Activated CD4-positive, alpha-beta memory T cell treated with anti-CD3 and anti-CD28 coated beads, Interleukin-2, amount 10 ng/mL, durations not matched to agents 7 days and 5 days (primary cell): Measurements from ENCODE around the gene TOE1. TPM values are rescaled to one million over a fixed set of nuclear protein-coding genes. Genes with fewer than 3 reads are reported as not detected.
"Not testable (repeated sequence)": the region's sequence is repeated elsewhere in the genome, so short reads cannot be mapped to it uniquely, and the experiment has no call there.

ENCODE experiments used
- CTCF ChIA-PET: fragments of 350-600 bp; sonication (Branson Sonifier 250); formaldehyde crosslinking; loops from one replicate; lab custom pipeline; 2021; ENCODE audit warnings: antibody characterized with exemption, inconsistent platforms; lab: Charles Lee
- POLR2A ChIA-PET: fragments of 350-600 bp; sonication (Branson Sonifier 250); formaldehyde crosslinking; loops from one replicate; lab custom pipeline; 2021; ENCODE audit warnings: antibody characterized with exemption; lab: Charles Lee
- DNase-seq: peaks from one replicate; pipeline ENCODE4 v3.0.0-alpha.2; 2020
- H3K27ac Mint-ChIP-seq: one replicate; pipeline ENCODE4 v1.8.0; 2021; ENCODE audit warnings: mild to moderate bottlenecking, mixed read lengths
- H3K27me3 Mint-ChIP-seq: one replicate; pipeline ENCODE4 v1.8.0; 2021; ENCODE audit warnings: mixed read lengths
- H3K36me3 Mint-ChIP-seq: one replicate; pipeline ENCODE4 v1.8.0; 2021; ENCODE audit warnings: low read depth, mixed read lengths
- H3K4me1 Mint-ChIP-seq: one replicate; pipeline ENCODE4 v1.8.0; 2021; ENCODE audit warnings: mixed read lengths
- H3K4me3 Mint-ChIP-seq: one replicate; pipeline ENCODE4 v1.8.0; 2021; ENCODE audit warnings: mild to moderate bottlenecking, mixed read lengths
- H3K9me3 Mint-ChIP-seq: one replicate; pipeline ENCODE4 v1.8.0; 2021; ENCODE audit warnings: mixed read lengths
- total RNA-seq, 2 experiments: library from RNA; stranded (reverse); gene quantifications; one replicate each; pipeline ENCODE4 v1.2.3, GENCODE V29; 2021

The TOE1 gene
- total RNA-seq: 10 to 100 TPM; 16.6 to 18.3 TPM

GRCh38 chr1:45339789-45340558 lies at the start of gene TOE1, which contains the start of gene MUTYH:
Gene TOE1 (plus strand): TSS chr1:45340170. CDS start chr1:45340253, 83 bp downstream.
Gene MUTYH (minus strand): TSS chr1:45340440. CDS start chr1:45334505, 5,935 bp downstream.
- DNase-seq: peak; percentile 96
- H3K27me3 Mint-ChIP-seq: no peaks in the 10 kb centered on the region
- ChIA-PET POLR2A (interaction anchor here (0.6 to 6.2 kb wide), 42 partner anchors 10 to 828 kb away, joined by 3 to 143 read pairs (median 7); partner anchors contain the start of genes AKR1A1, BTBD19, CCDC163 and DYNLT4), CTCF (interaction anchor here (1.0 to 3.5 kb wide), 23 partner anchors 11 to 609 kb away, joined by 3 to 37 read pairs (median 6); partner anchors contain the start of genes CCDC163, HECTD3, HPDL and MMACHC)
- no peaks in the 10 kb centered on the region for H3K9me3 Mint-ChIP-seq
- peaks cover 58% of the 10 kb centered on the region for H3K4me1 Mint-ChIP-seq
- peak within 1 kb of the TSS; percentile 100 for H3K27ac Mint-ChIP-seq
- H3K4me3 Mint-ChIP-seq: peak within 1 kb of the TSS; percentile 96
- H3K36me3 Mint-ChIP-seq: peaks cover 54% of the 10 kb centered on the region

- H3K36me3 Mint-ChIP-seq, H3K4me3 Mint-ChIP-seq, H3K27ac Mint-ChIP-seq, H3K9me3 Mint-ChIP-seq, H3K27me3 Mint-ChIP-seq, H3K4me1 Mint-ChIP-seq, DNase-seq, POLR2A ChIA-PET: not testable (repeated sequence)
- CTCF ChIA-PET: interaction anchor here (2.3 kb wide), 1 partner anchor 277 kb away, joined by 7 read pairs; no protein-coding TSS in a partner anchor
Observed at GRCh38 chr1:45291002-45291401, 49.0 kb upstream of the TOE1 start.

GRCh38 chr1:45291716-45292115 lies 48.3 kb upstream of the TOE1 start:
- no peaks in the 10 kb centered on the region for H3K9me3 Mint-ChIP-seq
- H3K4me1 Mint-ChIP-seq: no peaks in the 10 kb centered on the region
- H3K27me3 Mint-ChIP-seq: no peaks in the 10 kb centered on the region
- ChIA-PET POLR2A (interaction anchor here (1.7 kb wide), 1 partner anchor 561 kb away, joined by 4 read pairs; the partner anchor contains the start of gene RNU5D-1), CTCF (interaction anchor here (0.7 to 2.3 kb wide), 3 partner anchors 9 to 277 kb away, joined by 3 to 7 read pairs (median 5); no protein-coding TSS in a partner anchor)
- H3K4me3 Mint-ChIP-seq: no peak overlapping the region
- no peaks in the 10 kb centered on the region for H3K36me3 Mint-ChIP-seq
- no peak for DNase-seq
- H3K27ac Mint-ChIP-seq: no peak overlapping the region

GRCh38 chr1:45297666-45298356 lies 42.2 kb upstream of the TOE1 start:
- ChIA-PET CTCF (interaction anchor here (0.9 to 11.5 kb wide), 2 partner anchors 90 to 282 kb away, joined by 3 to 331 read pairs; partner anchors contain the start of genes HECTD3 and UROD), POLR2A (no interaction called here)
- no peak overlapping the region for H3K27ac Mint-ChIP-seq
- no peaks in the 10 kb centered on the region for H3K27me3 Mint-ChIP-seq
- DNase-seq: no peak
- no peaks in the 10 kb centered on the region for H3K9me3 Mint-ChIP-seq
- H3K4me1 Mint-ChIP-seq: peaks cover 13% of the 10 kb centered on the region
- H3K4me3 Mint-ChIP-seq: no peak overlapping the region
- no peaks in the 10 kb centered on the region for H3K36me3 Mint-ChIP-seq

- Mint-ChIP-seq H3K4me3 (no peak overlapping the region), H3K36me3 (no peaks in the 10 kb centered on the region), H3K4me1 (peaks cover 16% of the 10 kb centered on the region), H3K9me3 (no peaks in the 10 kb centered on the region), H3K27ac (no peak overlapping the region), H3K27me3 (no peaks in the 10 kb centered on the region)
- ChIA-PET POLR2A (interaction anchor here (1.0 to 2.4 kb wide), 2 partner anchors 287 to 577 kb away, joined by 4 to 17 read pairs; partner anchors contain the start of genes HECTD3 and UROD), CTCF (interaction anchor here (0.6 to 11.5 kb wide), 5 partner anchors 40 to 995 kb away, joined by 3 to 331 read pairs (median 3); partner anchors contain the start of genes HECTD3 and UROD)
- DNase-seq: no peak
Observed at GRCh38 chr1:45299296-45299695, 40.7 kb upstream of the TOE1 start.

- no peaks in the 10 kb centered on the region for H3K27me3 Mint-ChIP-seq
- no peaks in the 10 kb centered on the region for H3K36me3 Mint-ChIP-seq
- H3K4me3 Mint-ChIP-seq: no peak overlapping the region
- POLR2A ChIA-PET: interaction anchor here (1.0 to 2.4 kb wide), 5 partner anchors 40 to 578 kb away, joined by 3 to 17 read pairs (median 5); partner anchors contain the start of genes HECTD3, MUTYH, TOE1 and UROD
- no peaks in the 10 kb centered on the region for H3K9me3 Mint-ChIP-seq
- peak; percentile 38 for DNase-seq
- no peak overlapping the region for H3K27ac Mint-ChIP-seq
- CTCF ChIA-PET: interaction anchor here (0.7 to 11.5 kb wide), 10 partner anchors 8 to 964 kb away, joined by 3 to 331 read pairs (median 3); partner anchors contain the start of genes HECTD3 and UROD
- H3K4me1 Mint-ChIP-seq: peaks cover 24% of the 10 kb centered on the region
Observed at GRCh38 chr1:45299981-45300668, 39.8 kb upstream of the TOE1 start.

GRCh38 chr1:45300669-45300997 lies 39.3 kb upstream of the TOE1 start:
- peaks cover 29% of the 10 kb centered on the region for H3K4me1 Mint-ChIP-seq
- no peak for DNase-seq
- H3K36me3 Mint-ChIP-seq: no peaks in the 10 kb centered on the region
- ChIA-PET POLR2A (interaction anchor here (1.5 to 2.4 kb wide), 5 partner anchors 39 to 569 kb away, joined by 3 to 17 read pairs (median 8); partner anchors contain the start of genes HECTD3, MUTYH, TOE1 and UROD), CTCF (interaction anchor here (1.0 to 11.5 kb wide), 5 partner anchors 9 to 963 kb away, joined by 3 to 331 read pairs (median 3); partner anchors contain the start of genes HECTD3 and UROD)
- H3K27me3 Mint-ChIP-seq: no peaks in the 10 kb centered on the region
- H3K4me3 Mint-ChIP-seq: no peak overlapping the region
- H3K27ac Mint-ChIP-seq: no peak overlapping the region
- H3K9me3 Mint-ChIP-seq: no peaks in the 10 kb centered on the region

GRCh38 chr1:45302505-45303150 lies 37.3 kb upstream of the TOE1 start:
- Mint-ChIP-seq H3K9me3 (no peaks in the 10 kb centered on the region), H3K4me3 (peak overlapping the region; percentile 83), H3K36me3 (no peaks in the 10 kb centered on the region), H3K27ac (peak overlapping the region; percentile 42), H3K4me1 (peaks cover 44% of the 10 kb centered on the region), H3K27me3 (no peaks in the 10 kb centered on the region)
- POLR2A ChIA-PET: interaction anchor here (0.8 to 5.8 kb wide), 17 partner anchors 18 to 581 kb away, joined by 3 to 112 read pairs (median 10); partner anchors contain the start of genes BTBD19, EIF2B3, HECTD3 and HPDL
- CTCF ChIA-PET: interaction anchor here (0.6 to 11.5 kb wide), 21 partner anchors 9 to 572 kb away, joined by 3 to 331 read pairs (median 5); partner anchors contain the start of genes CCDC163, EIF2B3, GPBP1L1 and HECTD3
- DNase-seq: no peak

- Mint-ChIP-seq H3K27me3 (no peaks in the 10 kb centered on the region), H3K4me1 (peaks cover 44% of the 10 kb centered on the region), H3K9me3 (no peaks in the 10 kb centered on the region), H3K4me3 (peak overlapping the region; percentile 83), H3K36me3 (no peaks in the 10 kb centered on the region), H3K27ac (peak overlapping the region; percentile 86)
- DNase-seq: peak; percentile 99
- POLR2A ChIA-PET: interaction anchor here (0.7 to 5.8 kb wide), 27 partner anchors 17 to 584 kb away, joined by 3 to 112 read pairs (median 7); partner anchors contain the start of genes BTBD19, CCDC163, EIF2B3 and HECTD3
- CTCF ChIA-PET: interaction anchor here (0.6 to 11.5 kb wide), 43 partner anchors 10 to 1091 kb away, joined by 3 to 331 read pairs (median 4); partner anchors contain the start of genes BTBD19, CCDC163, EIF2B3 and HECTD3
Observed at GRCh38 chr1:45303520-45304310, 36.3 kb upstream of the TOE1 start.

- Mint-ChIP-seq H3K27ac (peak overlapping the region; percentile 86), H3K36me3 (no peaks in the 10 kb centered on the region), H3K9me3 (no peaks in the 10 kb centered on the region), H3K4me1 (peaks cover 44% of the 10 kb centered on the region), H3K4me3 (peak overlapping the region; percentile 83), H3K27me3 (no peaks in the 10 kb centered on the region)
- DNase-seq: no peak
- ChIA-PET POLR2A (interaction anchor here (0.8 to 5.8 kb wide), 17 partner anchors 22 to 583 kb away, joined by 3 to 112 read pairs (median 7); partner anchors contain the start of genes CCDC163, EIF2B3, HECTD3 and HPDL), CTCF (interaction anchor here (1.1 to 11.5 kb wide), 9 partner anchors 10 to 511 kb away, joined by 3 to 331 read pairs (median 5); partner anchors contain the start of genes HECTD3, HPDL, TESK2 and TOE1)
Observed at GRCh38 chr1:45304311-45305081, 35.5 kb upstream of the TOE1 start.
